Breast epithelium (tissue), 4 donors: Measurements from ENCODE around the gene SNRNP200. TPM values are rescaled to one million over a fixed set of nuclear protein-coding genes. Genes with fewer than 3 reads are reported as not detected.
A peak's percentile ranks its signal among the peaks of the same experiment; 100 is the strongest.

Experiments used
- DNase-seq, 2 donors: peaks; one replicate each; pipeline ENCODE4 v3.0.0-alpha.2; 2019; ENCODE audit warnings: low spot score in 2 of 2
- H3K27ac ChIP-seq, 2 donors: fragments of 200-600 bp; sonication (generic) in 1 of 2; one replicate each; pipeline ENCODE4 v1.5.1; 2016 to 2019; ENCODE audit warnings: mild to moderate bottlenecking in 1 of 2
- H3K27me3 ChIP-seq, 2 donors: fragments of 200-600 bp; sonication (generic) in 1 of 2; one replicate each; pipeline versions ENCODE4 v1.5.1 to v1.6.0; 2017 to 2019; ENCODE audit warnings: control low read depth in 1 of 2, mild to moderate bottlenecking in 1 of 2
- H3K36me3 ChIP-seq: fragments of 200-600 bp; one replicate; pipeline ENCODE4 v1.5.1; 2019
- H3K4me1 ChIP-seq, 2 donors: fragments of 200-600 bp; sonication (generic); one replicate each; pipeline ENCODE4 v1.5.1; 2016 to 2019; ENCODE audit warnings: control low read depth in 1 of 2
- H3K4me3 ChIP-seq, 3 donors: fragments of 200-600 bp; sonication (generic); 1 replicate in 2 of 3; 2 replicates in 1 of 3; pipeline ENCODE4 v1.5.1; 2016 to 2019; ENCODE audit warnings: mild to moderate bottlenecking in 3 of 3, moderate library complexity in 2 of 3
- H3K9me3 ChIP-seq, 2 donors: fragments of 200-600 bp; sonication (generic) in 1 of 2; one replicate each; pipeline ENCODE4 v1.5.1; 2016 to 2019; ENCODE audit warnings: control low read depth in 1 of 2
- CTCF ChIP-seq, 3 donors: fragments of 450-650 bp; IDR thresholded peaks; one replicate each; pipeline ENCODE4 v1.5.1; 2016 to 2017; ENCODE audit warnings: antibody characterized with exemption in 3 of 3, mild to moderate bottlenecking in 3 of 3, moderate library complexity in 3 of 3
- POLR2A ChIP-seq: fragments of 450-650 bp; IDR thresholded peaks from one replicate; pipeline ENCODE4 v1.6.1; 2016; ENCODE audit warnings: antibody characterized with exemption, mild to moderate bottlenecking, moderate library complexity
- POLR2AphosphoS5 ChIP-seq, 3 donors: sonication (generic); formaldehyde crosslinking; IDR thresholded peaks; one replicate each; pipeline ENCODE4 v1.6.1; 2017; ENCODE audit warnings: antibody characterized with exemption in 3 of 3
- intact Hi-C: fragments of 100-400 bp; cut with DNase I; formaldehyde crosslinking; loops from one replicate; pipeline ENCODE4 v1.15.1; 2023; ENCODE audit warnings: low total_unique reads
- total RNA-seq, 3 donors: library from RNA; depleted of rRNA; stranded (reverse); fragments of >200 nt; gene quantifications; one replicate each; pipeline ENCODE4 v1.1.0, GENCODE V29; 2016

Gene SNRNP200
- total RNA-seq, 3 donors from 2014 or later = 99.4 to 111 (median 109) TPM

GRCh38 chr2:96236882-96237281 lies 68.5 kb downstream of the SNRNP200 start:
- DNase-seq = no peak
- Histone ChIP-seq H3K27ac (no peak overlapping the region), H3K27me3 (no peaks in the 10 kb centered on the region), H3K4me1 (no peaks in the 10 kb centered on the region), H3K4me3 (no peak overlapping the region), H3K9me3 (no peaks in the 10 kb centered on the region), H3K36me3 (no peaks in the 10 kb centered on the region)
- intact Hi-C loops = no loop called here
- no peak for TF ChIP-seq CTCF (IDR thresholded peaks at IDR 0.05)
- TF ChIP-seq POLR2A = no peak
- no peak for TF ChIP-seq POLR2AphosphoS5 (IDR thresholded peaks at IDR 0.05)

- Histone ChIP-seq H3K4me3 (no peak overlapping the region), H3K9me3 (no peaks in the 10 kb centered on the region), H3K27ac (no peak overlapping the region), H3K4me1 (no peaks in the 10 kb centered on the region), H3K36me3 (no peaks in the 10 kb centered on the region), H3K27me3 (no peaks in the 10 kb centered on the region)
- TF ChIP-seq CTCF (IDR thresholded peaks at IDR 0.05) (no peak), POLR2AphosphoS5 (IDR thresholded peaks at IDR 0.05) (no peak), POLR2A (no peak)
- no peak for DNase-seq
- intact Hi-C loops = no loop called here
These were observed 71.4 kb downstream of the SNRNP200 start for GRCh38 chr2:96233880-96234316.

- intact Hi-C loops = no loop called here
- no peak for DNase-seq
- Histone ChIP-seq H3K9me3 (no peaks in the 10 kb centered on the region), H3K36me3 (no peaks in the 10 kb centered on the region), H3K4me1 (no peaks in the 10 kb centered on the region), H3K27me3 (no peaks in the 10 kb centered on the region), H3K27ac (no peak overlapping the region), H3K4me3 (no peak overlapping the region)
- TF ChIP-seq CTCF (IDR thresholded peaks at IDR 0.05) = no peak
- no peak for TF ChIP-seq POLR2AphosphoS5 (IDR thresholded peaks at IDR 0.05)
- no peak for TF ChIP-seq POLR2A
These were observed 71.9 kb downstream of the SNRNP200 start for GRCh38 chr2:96233436-96233835.

GRCh38 chr2:96231316-96231715 lies 74.0 kb downstream of the SNRNP200 start:
- DNase-seq = no peak
- Histone ChIP-seq H3K9me3 (no peaks in the 10 kb centered on the region), H3K36me3 (no peaks in the 10 kb centered on the region), H3K27ac (no peak overlapping the region), H3K4me3 (no peak overlapping the region), H3K4me1 (no peaks in the 10 kb centered on the region), H3K27me3 (no peaks in the 10 kb centered on the region)
- TF ChIP-seq CTCF (IDR thresholded peaks at IDR 0.05) (no peak), POLR2AphosphoS5 (IDR thresholded peaks at IDR 0.05) (no peak), POLR2A (no peak)
- intact Hi-C loops = no loop called here

GRCh38 chr2:96225016-96225533 lies 80.3 kb downstream of the SNRNP200 start:
- TF ChIP-seq POLR2A = no peak
- no peak for TF ChIP-seq POLR2AphosphoS5 (IDR thresholded peaks at IDR 0.05)
- peak overlapping the region in 1 of 2 donors; percentile 30 for H3K27ac ChIP-seq
- intact Hi-C loops = no loop called here
- H3K4me1 ChIP-seq = no peaks in the 10 kb centered on the region
- no peaks in the 10 kb centered on the region for H3K27me3 ChIP-seq
- H3K4me3 ChIP-seq = no peak overlapping the region
- no peaks in the 10 kb centered on the region for H3K36me3 ChIP-seq
- H3K9me3 ChIP-seq = no peaks in the 10 kb centered on the region
- no peak for DNase-seq

Other genes starting within 250 kb of the SNRNP200 start
- gene ADRA2B, start 189.0 kb downstream of the SNRNP200 start, total RNA-seq = 1 to 10 TPM; 1.3 to 1.6 (median 1.4) TPM
- gene ASTL, start 167.0 kb downstream of the SNRNP200 start, total RNA-seq = under 1 TPM in 1 of 3 donors, not detected in 2; 0.32 TPM
- 10 to 100 TPM in 2 of 3 donors, 1 to 10 TPM in 1; 1.9 to 57.5 (median 12.8) TPM for gene DUSP2, start 160.1 kb downstream of the SNRNP200 start, total RNA-seq
- gene STARD7, start 96.7 kb downstream of the SNRNP200 start, total RNA-seq = 100 to 1,000 TPM in 1 of 3 donors, 10 to 100 TPM in 2; 84.9 to 133 (median 96.3) TPM
- 10 to 100 TPM; 31.1 to 44.5 (median 35.2) TPM for gene TMEM127, start 39.5 kb downstream of the SNRNP200 start, total RNA-seq
- 100 to 1,000 TPM; 119 to 131 (median 127) TPM for gene CIAO1, start 39.3 kb downstream of the SNRNP200 start, total RNA-seq
- 10 to 100 TPM in 1 of 3 donors, 1 to 10 TPM in 1, under 1 TPM in 1; 0.64 to 11.1 (median 6.9) TPM for gene ITPRIPL1, start 19.8 kb upstream of the SNRNP200 start, total RNA-seq
- gene NCAPH, start 30.2 kb upstream of the SNRNP200 start, total RNA-seq = 1 to 10 TPM in 1 of 3 donors, under 1 TPM in 2; 0.44 to 2.6 (median 0.66) TPM
- gene NEURL3, start 199.8 kb upstream of the SNRNP200 start, total RNA-seq = 1 to 10 TPM in 2 of 3 donors, not detected in 1; 4.3 to 6.1 TPM
- gene ARID5A, start 231.2 kb upstream of the SNRNP200 start, total RNA-seq = 100 to 1,000 TPM in 1 of 3 donors, 10 to 100 TPM in 2; 18.9 to 132 (median 56.4) TPM